NCI-H345 treated with DMSO at 0.1 percent for 48 hours (cell line): ENCODE measurements around the gene EFNB3.

Experiments
- DNase-seq: peaks from one replicate; lab custom pipeline; 2025; ENCODE audit not compliant: unreplicated experiment; lab: John Stamatoyannopoulos, UW

The EFNB3 gene

GRCh38 chr17:7716901-7717755, 12.1 kb downstream of the EFNB3 start, which contains the start of gene DNAH2:
Gene DNAH2, plus strand, starts transcription at chr17:7717744. Its CDS starts 1,991 bp downstream, at chr17:7719735.
- DNase-seq: peak; percentile 65

GRCh38 chr17:7717756-7718350, 12.9 kb downstream of the EFNB3 start:
- no peak for DNase-seq

- no peak for DNase-seq
These were observed 14.7 kb downstream of the EFNB3 start for GRCh38 chr17:7719661-7720060.

GRCh38 chr17:7720125-7720524, 15.1 kb downstream of the EFNB3 start:
- DNase-seq: no peak

GRCh38 chr17:7721612-7722011, 16.6 kb downstream of the EFNB3 start:
- no peak for DNase-seq

GRCh38 chr17:7727886-7728285, 22.9 kb downstream of the EFNB3 start:
- DNase-seq: no peak

- DNase-seq: no peak
These were observed 24.8 kb downstream of the EFNB3 start for GRCh38 chr17:7729816-7730215.

GRCh38 chr17:7732981-7733539, 28.1 kb downstream of the EFNB3 start:
- no peak for DNase-seq

- DNase-seq: no peak
These were observed 32.6 kb downstream of the EFNB3 start for GRCh38 chr17:7737601-7738000.

- no peak for DNase-seq
These were observed 34.7 kb downstream of the EFNB3 start for GRCh38 chr17:7739746-7740145.

GRCh38 chr17:7740481-7741001, 35.5 kb downstream of the EFNB3 start:
- DNase-seq: peak; percentile 17

- no peak for DNase-seq
These were observed 37.7 kb downstream of the EFNB3 start for GRCh38 chr17:7742729-7743128.

- no peak for DNase-seq
These were observed 39.4 kb downstream of the EFNB3 start for GRCh38 chr17:7744416-7744815.

- DNase-seq: no peak
These were observed 40.9 kb downstream of the EFNB3 start for GRCh38 chr17:7745748-7746470.

- no peak for DNase-seq
These were observed 42.7 kb downstream of the EFNB3 start for GRCh38 chr17:7747635-7748071.

GRCh38 chr17:7748076-7748775, 43.2 kb downstream of the EFNB3 start:
- DNase-seq: no peak

- no peak for DNase-seq
These were observed 45.4 kb downstream of the EFNB3 start for GRCh38 chr17:7750321-7750821.

- DNase-seq: no peak
These were observed 49.7 kb downstream of the EFNB3 start for GRCh38 chr17:7754656-7755055.

- DNase-seq: no peak
These were observed 50.3 kb downstream of the EFNB3 start for GRCh38 chr17:7755095-7755890.

GRCh38 chr17:7756968-7757367, 52.0 kb downstream of the EFNB3 start:
- no peak for DNase-seq
